Measurements from ENCODE around the gene HVCN1. TPM values are rescaled to one million over a fixed set of nuclear protein-coding genes. Genes with fewer than 3 reads are reported as not detected.

Gene HVCN1
- total RNA-seq, 3 donors from 2014 or later (not counting 1 experiment from before 2014, with no cell fraction given) = 12.5 to 18.4 (median 18.0) TPM

GRCh38 chr12:110677982-110678381 lies 10.9 kb downstream of the HVCN1 start:
- WGBS (ENCODE audit: insufficient coverage) = 91% methylated on average over 4 of the region's 4 CpGs
- H3K27me3 ChIP-seq (ENCODE audit: control insufficient read depth, insufficient read depth, low read length) = no peaks in the 10 kb centered on the region
- H3K27me3 Mint-ChIP-seq (ENCODE audit: low read depth in 2 of 2) = no peaks in the 10 kb centered on the region
- H3K9me3 ChIP-seq (ENCODE audit: control insufficient read depth, insufficient read depth, low read length) = no peaks in the 10 kb centered on the region
- H3K4me1 Mint-ChIP-seq = peaks cover 48 to 61% of the 10 kb centered on the region in 2 donors
- peak overlapping the region; percentile 87 to 96 for H3K27ac Mint-ChIP-seq
- no peak for TF ChIP-seq CTCF (IDR thresholded peaks at IDR 0.05)
- peaks cover 0 to 3% of the 10 kb centered on the region in 2 donors for H3K9me3 Mint-ChIP-seq
- no peak for ATAC-seq
- H3K36me3 ChIP-seq (ENCODE audit: control insufficient read depth, insufficient read depth, low read length) = peaks cover 10% of the 10 kb centered on the region
- H3K4me3 Mint-ChIP-seq = peak overlapping the region; percentile 90
- no peak for DNase-seq
- intact Hi-C loops (cut with micrococcal nuclease) = no loop called here
- H3K36me3 Mint-ChIP-seq = no peaks in the 10 kb centered on the region
- H3K4me3 ChIP-seq (ENCODE audit: low read length) = no peak overlapping the region
- peaks cover 62% of the 10 kb centered on the region for H3K4me1 ChIP-seq (ENCODE audit: control insufficient read depth, insufficient read depth, low read length)
- H3K27ac ChIP-seq (ENCODE audit: low read length) = peak overlapping the region; percentile 66

- peaks cover 52 to 63% of the 10 kb centered on the region in 2 donors for H3K4me1 Mint-ChIP-seq
- 9% methylated on average over 4 of the region's 5 CpGs for WGBS (ENCODE audit: insufficient coverage)
Measured at GRCh38 chr12:110677206-110677911, 11.6 kb downstream of the HVCN1 start.

GRCh38 chr12:110676171-110676570 lies 12.7 kb downstream of the HVCN1 start:
- Histone ChIP-seq H3K27me3 (ENCODE audit: control insufficient read depth, insufficient read depth, low read length) (no peaks in the 10 kb centered on the region), H3K36me3 (ENCODE audit: control insufficient read depth, insufficient read depth, low read length) (peaks cover 6% of the 10 kb centered on the region), H3K4me1 (ENCODE audit: control insufficient read depth, insufficient read depth, low read length) (peaks cover 70% of the 10 kb centered on the region), H3K27ac (ENCODE audit: low read length) (peak overlapping the region; percentile 66), H3K4me3 (ENCODE audit: low read length) (no peak overlapping the region), H3K9me3 (ENCODE audit: control insufficient read depth, insufficient read depth, low read length) (no peaks in the 10 kb centered on the region)
- peaks cover 0 to 3% of the 10 kb centered on the region in 2 donors for H3K9me3 Mint-ChIP-seq
- TF ChIP-seq CTCF (IDR thresholded peaks at IDR 0.05) = no peak
- H3K4me1 Mint-ChIP-seq = peaks cover 46 to 57% of the 10 kb centered on the region in 2 donors
- no peaks in the 10 kb centered on the region for H3K36me3 Mint-ChIP-seq
- 92% methylated on average over 4 of the region's 4 CpGs for WGBS (ENCODE audit: insufficient coverage)
- ATAC-seq (no peak), DNase-seq (no peak)
- H3K27me3 Mint-ChIP-seq (ENCODE audit: low read depth in 2 of 2) = no peaks in the 10 kb centered on the region
- intact Hi-C loops (cut with micrococcal nuclease) = no loop called here
- peak overlapping the region; percentile 87 to 96 for H3K27ac Mint-ChIP-seq
- H3K4me3 Mint-ChIP-seq = no peak overlapping the region

More at GRCh38 chr12:110677206-110677911, 11.6 kb downstream of the HVCN1 start:
- H3K9me3 Mint-ChIP-seq = peaks cover 0 to 3% of the 10 kb centered on the region in 2 donors
- no peak for TF ChIP-seq CTCF (IDR thresholded peaks at IDR 0.05)
- no peaks in the 10 kb centered on the region for H3K27me3 Mint-ChIP-seq (ENCODE audit: low read depth in 2 of 2)
- no peaks in the 10 kb centered on the region for H3K36me3 Mint-ChIP-seq
- intact Hi-C loops (cut with micrococcal nuclease) = no loop called here
- Histone ChIP-seq H3K27me3 (ENCODE audit: control insufficient read depth, insufficient read depth, low read length) (no peaks in the 10 kb centered on the region), H3K9me3 (ENCODE audit: control insufficient read depth, insufficient read depth, low read length) (no peaks in the 10 kb centered on the region), H3K27ac (ENCODE audit: low read length) (peak overlapping the region; percentile 66), H3K4me3 (ENCODE audit: low read length) (no peak overlapping the region), H3K4me1 (ENCODE audit: control insufficient read depth, insufficient read depth, low read length) (peaks cover 62% of the 10 kb centered on the region), H3K36me3 (ENCODE audit: control insufficient read depth, insufficient read depth, low read length) (peaks cover 7% of the 10 kb centered on the region)
- peak overlapping the region; percentile 87 to 96 for H3K27ac Mint-ChIP-seq
- DNase-seq = peak in 1 of 2 donors; percentile 41
- peak overlapping the region; percentile 90 for H3K4me3 Mint-ChIP-seq
- peak; percentile 73 to 84 (median 78) for ATAC-seq
